Activated CD4-positive, alpha-beta T cell treated with anti-CD3 and anti-CD28 coated beads, Interleukin-2, amount 50 U/mL, for 48 hours (primary cell): ENCODE data around the gene REV3L.

Source experiments
- DNase-seq, 2 experiments: peaks; one replicate each; pipeline ENCODE4 v3.0.0-alpha.2; 2020

The REV3L gene

DNA sequence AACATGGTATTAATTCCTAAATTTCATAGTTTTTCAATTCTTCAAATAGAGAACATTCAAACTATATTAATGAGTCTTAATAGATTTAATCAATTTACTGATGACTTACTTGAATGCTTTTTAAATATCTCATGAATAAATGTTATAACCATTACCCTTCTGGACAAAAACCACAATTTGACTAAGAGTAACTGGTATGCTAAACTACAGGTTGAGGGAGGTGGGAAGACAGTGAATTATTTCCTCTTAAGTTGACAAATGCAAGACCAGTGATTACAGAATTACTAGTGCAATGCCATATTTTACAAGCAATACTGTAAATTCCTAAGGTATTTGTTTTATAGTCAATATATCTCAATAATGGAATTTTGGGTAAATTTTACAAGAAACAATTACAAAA is 65.1 kb downstream of the REV3L start:
- DNase-seq, result no peak

DNA sequence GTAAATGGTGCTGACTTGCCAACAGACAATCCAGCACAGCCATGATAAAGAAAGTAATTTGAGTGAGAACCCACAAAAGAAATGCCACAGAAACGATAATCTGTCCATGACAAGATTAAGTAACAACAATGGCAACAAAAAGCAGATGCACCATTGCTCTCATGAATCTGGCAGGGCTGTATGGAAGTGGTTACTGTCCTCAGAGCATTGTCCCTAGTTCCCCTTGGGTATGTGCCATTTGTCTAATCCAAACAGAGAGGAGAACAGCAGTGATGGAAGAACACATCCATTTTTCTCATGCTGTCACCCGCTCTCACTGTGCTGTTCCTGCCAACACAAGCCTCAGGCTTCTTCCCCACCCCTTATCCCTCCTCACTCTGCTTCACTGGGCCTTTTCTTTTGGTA is 65.8 kb downstream of the REV3L start:
- DNase-seq, result no peak

- DNase-seq, result no peak
These were observed 66.5 kb downstream of the REV3L start for GRCh38 chr6:111416529-111416928.

- DNase-seq, result no peak
These were observed 68.6 kb downstream of the REV3L start for GRCh38 chr6:111414373-111414772.

GRCh38 chr6:111411978-111412566 is 70.9 kb downstream of the REV3L start:
- no peak for DNase-seq

DNA sequence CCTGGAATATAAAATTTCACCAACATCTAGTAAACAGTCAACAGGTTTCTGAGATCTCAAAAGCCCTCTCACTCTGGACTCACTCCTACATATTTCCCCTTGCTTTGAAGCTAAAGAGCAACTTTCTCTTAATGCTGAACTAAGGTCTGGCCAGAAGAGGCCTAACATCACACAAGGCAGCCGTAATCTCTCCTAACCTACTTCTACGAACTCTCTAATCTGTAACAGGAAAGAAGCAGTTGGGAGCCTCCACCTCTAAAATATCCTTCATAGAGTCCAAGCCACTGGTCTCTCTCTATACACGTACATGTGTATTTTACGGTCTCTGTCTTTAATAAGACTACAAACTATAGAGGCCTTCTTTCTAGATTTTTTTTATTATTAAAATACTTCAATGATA is 72.0 kb downstream of the REV3L start:
- no peak for DNase-seq

GRCh38 chr6:111410371-111410770 is 72.6 kb downstream of the REV3L start:
- no peak for DNase-seq

GRCh38 chr6:111409430-111409829 is 73.6 kb downstream of the REV3L start:
- no peak for DNase-seq

- DNase-seq, result no peak
These were observed 75.3 kb downstream of the REV3L start for GRCh38 chr6:111407686-111408085.

DNA sequence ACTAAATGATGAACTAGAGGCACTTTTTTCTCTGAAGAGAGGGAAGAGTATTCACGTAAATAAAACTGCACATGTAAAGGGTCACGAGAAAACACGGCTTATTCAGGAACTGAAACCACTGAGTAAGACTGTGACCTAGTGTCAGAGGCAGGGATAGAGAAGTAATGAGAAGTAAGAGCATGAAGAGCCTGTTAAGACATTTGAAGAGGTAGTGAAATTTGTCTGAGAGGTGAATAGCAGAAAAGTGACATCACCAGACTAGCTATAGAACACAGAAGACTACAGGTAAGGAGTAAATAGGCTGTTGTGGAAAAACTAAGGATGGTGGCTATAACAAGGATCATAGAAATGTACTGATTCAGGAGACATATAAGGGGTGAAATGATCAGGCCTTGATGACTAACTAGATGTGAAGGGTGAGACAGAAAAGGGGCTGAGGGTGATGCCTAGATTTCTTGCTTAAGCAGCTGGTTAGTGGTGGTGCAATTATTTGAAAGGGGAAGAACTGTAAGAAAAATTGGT is 76.8 kb downstream of the REV3L start:
- no peak for DNase-seq

DNA sequence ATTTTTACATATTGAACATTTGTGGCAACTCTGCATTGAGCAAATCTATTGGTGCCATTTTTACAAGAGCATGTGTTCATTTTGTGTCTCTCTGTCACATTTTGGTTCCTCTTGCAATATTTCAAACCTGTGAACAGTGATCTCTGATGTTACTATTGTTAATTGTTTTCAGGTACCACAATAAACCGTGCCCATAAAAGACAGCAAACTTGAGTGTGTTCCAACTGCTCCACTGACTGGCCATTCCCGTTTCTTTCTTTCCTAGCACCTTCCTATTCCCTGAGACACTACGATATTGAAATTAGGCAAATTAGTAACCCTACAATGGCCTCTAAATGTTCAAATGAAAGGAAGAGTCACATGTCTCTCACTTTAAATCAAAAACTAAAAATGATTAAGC is 79.6 kb downstream of the REV3L start:
- DNase-seq, result no peak

- DNase-seq, result no peak
These were observed 83.4 kb downstream of the REV3L start for GRCh38 chr6:111399626-111400025.

DNA sequence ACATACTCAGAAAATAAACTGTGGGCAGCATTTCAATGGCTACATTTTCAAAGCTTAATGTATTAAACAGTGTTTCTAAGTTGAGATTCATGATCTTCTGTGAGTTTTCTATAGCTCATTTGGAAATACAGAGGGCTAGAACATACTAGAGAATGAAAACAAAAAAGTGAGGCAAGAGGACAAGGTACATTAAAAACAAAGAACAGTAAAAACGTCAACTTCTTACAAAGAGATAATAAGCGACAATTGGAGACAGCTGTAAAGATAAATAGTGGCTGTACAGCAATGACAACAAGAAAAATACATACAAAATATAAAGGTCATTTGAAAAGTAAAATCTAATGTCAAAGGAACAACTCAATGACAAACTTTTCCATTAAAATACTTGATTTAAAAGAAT is 94.3 kb downstream of the REV3L start:
- DNase-seq, result no peak

DNA sequence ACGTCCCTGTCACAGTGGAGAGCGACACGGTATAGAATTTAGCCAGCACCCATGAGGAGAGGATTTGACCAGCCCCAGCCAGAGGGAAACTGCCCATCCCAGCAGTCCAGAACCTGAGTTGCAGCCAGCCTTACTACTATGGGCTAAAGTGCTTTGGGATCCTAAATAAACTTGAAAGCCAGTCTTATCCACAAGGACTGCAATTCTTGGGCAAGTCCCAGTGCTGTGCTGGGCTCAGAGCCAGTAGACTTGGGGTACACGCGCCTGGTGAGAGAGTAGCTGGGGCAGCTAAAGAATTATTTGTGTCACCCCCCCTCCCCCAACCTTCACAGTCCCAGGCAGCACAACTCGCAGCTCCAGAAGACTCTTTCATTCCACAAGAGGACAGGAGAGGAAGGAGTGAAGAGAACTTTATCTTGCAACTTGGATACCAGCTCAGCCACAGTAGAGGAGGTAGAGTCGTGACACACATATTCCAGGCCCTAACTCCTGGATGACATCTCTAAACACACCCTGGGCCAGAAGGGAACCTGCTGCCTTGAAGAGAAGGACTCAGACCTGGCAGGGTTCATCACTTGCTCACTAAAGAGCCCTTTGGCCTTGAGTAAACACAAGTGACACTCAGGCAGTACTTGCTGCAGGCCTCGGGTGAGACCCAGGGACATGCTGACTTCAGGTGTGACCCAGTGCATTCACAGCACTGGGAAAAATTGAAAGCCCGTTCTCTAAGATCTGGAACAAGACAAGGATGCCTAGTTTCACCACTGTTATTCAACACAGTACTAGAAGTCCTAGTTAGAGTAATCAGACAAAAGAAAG is 100.3 kb downstream of the REV3L start:
- no peak for DNase-seq

DNA sequence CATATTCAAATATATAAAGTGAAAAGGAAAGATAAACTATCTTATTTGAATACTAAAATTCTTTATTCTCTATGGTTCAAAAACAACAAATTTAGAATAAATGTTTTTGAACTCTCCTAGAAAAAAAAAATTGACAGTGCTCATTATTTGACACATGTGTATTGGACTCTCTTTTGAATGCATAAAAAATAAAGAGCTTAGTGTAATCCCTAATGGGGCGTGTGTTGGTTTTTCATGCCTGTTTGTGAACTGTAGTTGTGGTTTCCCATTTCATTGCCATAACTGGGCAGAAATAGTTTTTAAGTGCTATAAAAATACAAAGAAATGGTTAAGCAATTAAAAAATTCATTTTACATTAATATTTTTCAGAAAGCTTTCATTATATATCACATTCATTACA is 101.3 kb downstream of the REV3L start:
- no peak for DNase-seq

- DNase-seq, result no peak
These were observed 101.9 kb downstream of the REV3L start for GRCh38 chr6:111381123-111381522.

DNA sequence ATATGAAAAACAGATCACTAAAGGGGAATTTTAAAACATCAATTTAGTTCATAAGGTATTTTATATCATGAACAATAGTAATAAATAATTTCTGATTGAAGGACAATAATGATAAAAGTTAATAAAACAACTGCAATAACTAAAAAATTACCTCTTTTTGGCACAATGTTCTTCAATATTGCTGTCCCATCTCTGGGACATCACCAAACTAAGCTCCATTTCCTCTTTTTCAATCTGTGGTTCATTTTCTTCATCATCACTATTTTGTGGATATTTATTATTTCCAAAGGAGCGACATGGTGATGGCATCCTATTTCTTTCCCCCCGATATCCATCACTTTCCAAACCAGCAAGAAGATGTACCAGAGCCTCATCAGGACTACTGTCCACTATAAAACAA is 103.2 kb downstream of the REV3L start:
- no peak for DNase-seq

- no peak for DNase-seq
These were observed 103.7 kb downstream of the REV3L start for GRCh38 chr6:111379302-111379701.

- DNase-seq, result no peak
These were observed 105.4 kb downstream of the REV3L start for GRCh38 chr6:111377558-111378120.

- DNase-seq, result no peak
These were observed 115.5 kb downstream of the REV3L start for GRCh38 chr6:111367393-111368088.

DNA sequence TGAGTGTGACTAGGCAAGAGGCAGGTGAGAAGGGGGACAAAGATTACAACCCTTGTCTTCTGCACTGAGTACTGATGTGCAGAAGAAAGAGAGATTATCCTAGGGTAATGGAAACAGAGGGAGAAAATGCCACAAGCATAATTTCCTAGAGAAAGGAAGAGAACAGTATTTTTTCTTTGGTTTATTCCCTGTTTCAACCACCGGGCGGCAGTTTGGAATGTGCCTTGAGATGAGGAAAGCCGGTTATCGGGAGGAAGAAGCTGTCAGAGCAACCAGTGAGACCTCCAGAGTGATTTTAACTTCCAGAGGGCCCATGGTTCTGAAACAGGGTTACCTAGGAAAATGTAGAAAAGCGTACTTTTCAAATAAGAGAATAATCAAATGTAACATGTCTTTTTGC is 121.4 kb downstream of the REV3L start:
- no peak for DNase-seq

GRCh38 chr6:111358454-111358853 is 124.6 kb downstream of the REV3L start:
- DNase-seq, result no peak

- DNase-seq, result no peak
These were observed 125.3 kb downstream of the REV3L start for GRCh38 chr6:111357705-111358104.

DNA sequence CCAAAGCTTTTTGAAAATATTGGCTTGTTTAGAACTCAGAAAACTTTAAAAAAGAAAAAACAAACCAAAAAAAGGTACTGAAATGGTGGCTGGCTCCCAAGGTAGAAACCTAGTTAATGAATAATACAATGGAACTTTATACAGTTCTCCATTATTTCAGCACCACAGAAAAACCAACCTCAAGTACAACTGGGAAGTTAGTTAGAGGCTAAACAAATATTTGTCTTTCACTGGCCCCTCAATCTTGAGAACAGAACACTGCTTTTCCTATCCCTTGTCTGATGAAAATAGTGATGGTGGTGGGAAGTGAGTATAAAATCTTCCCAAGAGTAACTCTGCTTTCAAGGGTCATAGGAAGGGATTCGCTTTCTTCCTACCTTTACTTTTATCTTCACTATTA is 126.5 kb downstream of the REV3L start:
- DNase-seq, result no peak
